Vagina (tissue), 2 donors: Measurements from ENCODE around the gene VPS26C. TPM values are rescaled to one million over a fixed set of nuclear protein-coding genes. Genes with fewer than 3 reads are reported as not detected.

Experiments
- DNase-seq, 2 donors: peaks; one replicate each; pipeline ENCODE4 v3.0.0-alpha.2; 2017; ENCODE audit errors: extremely low spot score in 2 of 2
- H3K27ac ChIP-seq: fragments of 200-600 bp; sonication (generic); one replicate; pipeline ENCODE4 v1.5.1; 2019
- H3K27me3 ChIP-seq: fragments of 200-600 bp; sonication (generic); one replicate; pipeline ENCODE4 v1.5.1; 2019
- H3K36me3 ChIP-seq, 2 donors: fragments of 200-600 bp; sonication (generic); one replicate each; pipeline ENCODE4 v1.5.1; 2017 to 2019
- H3K4me1 ChIP-seq: fragments of 200-600 bp; sonication (generic); one replicate; pipeline ENCODE4 v1.5.1; 2019
- H3K4me3 ChIP-seq, 2 donors: fragments of 200-600 bp; sonication (generic); 1 replicate in 1 of 2; 2 replicates in 1 of 2; pipeline ENCODE4 v1.5.1; 2016 to 2019
- H3K9me3 ChIP-seq: fragments of 200-600 bp; sonication (generic); one replicate; pipeline ENCODE4 v1.5.1; 2019
- CTCF ChIP-seq, 3 experiments: fragments of 450-650 bp in 2 of 3; fragments of 200-600 bp in 1 of 3; sonication (generic) in 1 of 3; IDR thresholded peaks; one replicate each; pipeline ENCODE4 v1.5.1; 2017 to 2019; ENCODE audit warnings: antibody characterized with exemption in 3 of 3, mild to moderate bottlenecking in 2 of 3, moderate library complexity in 2 of 3
- POLR2A ChIP-seq, 2 donors: fragments of 450-650 bp; IDR thresholded peaks; one replicate each; pipeline ENCODE4 v1.6.1; 2017; ENCODE audit warnings: antibody characterized with exemption in 2 of 2, mild to moderate bottlenecking in 2 of 2, moderate library complexity in 2 of 2
- POLR2AphosphoS5 ChIP-seq, 2 donors: sonication (generic); formaldehyde crosslinking; IDR thresholded peaks; one replicate each; pipeline ENCODE4 v1.9.0; 2017; ENCODE audit warnings: antibody characterized with exemption in 2 of 2, mild to moderate bottlenecking in 2 of 2, low read depth in 1 of 2; ENCODE audit not compliant: insufficient read depth in 1 of 2
- intact Hi-C: fragments of 100-400 bp; cut with DNase I; formaldehyde crosslinking; loops from one replicate; pipeline ENCODE4 v1.15.1; 2023
- total RNA-seq: library from RNA; depleted of rRNA; stranded (reverse); fragments of >200 nt; gene quantifications from one replicate; pipeline ENCODE4 v1.2.3, GENCODE V29; 2016

Gene VPS26C
- total RNA-seq, 1 donor from 2014 or later = 49.6 TPM

DNA sequence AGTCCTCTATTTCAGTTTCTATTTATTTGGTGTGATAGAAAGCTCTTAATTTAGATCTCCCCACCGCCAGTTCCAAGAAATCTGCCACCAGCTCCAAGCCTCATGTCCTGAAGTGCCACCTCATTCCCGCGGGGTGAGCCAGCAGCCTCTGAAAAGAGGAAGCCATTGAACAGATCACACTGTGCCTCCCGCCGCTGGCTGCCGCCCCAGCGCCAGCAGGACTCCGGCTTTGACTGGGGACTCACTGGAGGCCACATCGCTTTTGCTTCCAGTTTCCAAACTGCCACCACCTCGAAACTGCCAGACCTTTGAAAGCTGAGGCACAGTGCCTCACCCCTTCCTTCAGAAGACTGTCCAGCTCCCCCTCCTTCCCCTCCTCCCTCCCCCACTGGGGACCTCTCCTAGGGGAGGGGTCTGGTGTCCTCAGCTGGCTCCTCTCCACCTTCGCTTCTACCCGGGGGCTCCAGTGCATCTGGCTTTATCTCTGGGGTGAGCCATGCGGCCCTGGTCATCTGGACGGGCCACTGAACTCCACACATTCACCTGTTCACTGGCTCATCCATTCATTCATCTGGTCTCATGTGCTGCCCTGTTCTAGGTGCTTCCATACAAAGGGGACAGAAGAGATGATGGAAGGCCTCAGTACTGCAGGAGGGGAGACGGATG is 58.9 kb downstream of the VPS26C start:
- H3K4me1 ChIP-seq = peaks cover 9% of the 10 kb centered on the region
- DNase-seq = peak in 1 of 2 donors; percentile 62

DNA sequence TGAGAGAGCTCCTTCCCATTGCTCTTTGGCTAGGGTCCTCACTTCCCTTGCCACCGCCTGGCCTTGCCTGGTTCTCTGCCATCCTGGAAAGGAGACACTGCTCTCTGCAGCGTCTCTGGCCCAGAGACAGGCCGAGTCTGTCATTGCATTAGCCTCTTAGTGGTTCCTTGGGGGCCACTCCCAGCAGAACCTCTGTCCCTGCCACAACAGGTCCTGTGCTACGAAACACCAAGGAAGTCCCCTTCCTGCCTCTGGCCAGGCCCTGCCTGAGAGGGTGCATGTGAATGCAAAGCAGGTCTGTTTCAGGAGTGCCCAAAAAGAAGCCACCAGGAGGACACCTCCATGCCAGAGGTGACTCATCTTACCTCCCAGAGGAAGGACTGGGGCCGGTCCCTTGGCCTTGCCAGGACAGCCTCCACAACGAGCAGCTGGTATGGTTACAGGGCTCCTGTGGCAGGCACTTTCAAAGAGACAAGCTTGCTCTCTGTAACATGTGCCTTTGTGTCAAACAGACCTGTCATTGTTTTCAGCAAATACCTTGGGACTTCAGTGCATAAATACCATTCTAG is 59.6 kb downstream of the VPS26C start:
- intact Hi-C loops = no loop called here
- H3K4me3 ChIP-seq = no peak overlapping the region
- no peaks in the 10 kb centered on the region for H3K9me3 ChIP-seq

More for the DNA sequence above, 58.9 kb downstream of the VPS26C start:
- intact Hi-C loops = no loop called here
- Histone ChIP-seq H3K36me3 (peaks cover 0 to under 1% of the 10 kb centered on the region in 2 donors), H3K9me3 (no peaks in the 10 kb centered on the region), H3K27me3 (no peaks in the 10 kb centered on the region), H3K4me3 (no peak overlapping the region), H3K27ac (no peak overlapping the region)
- TF ChIP-seq POLR2A (IDR thresholded peaks at IDR 0.05) = no peak
- no peak for TF ChIP-seq POLR2AphosphoS5 (IDR thresholded peaks at IDR 0.05; ENCODE audit: insufficient read depth in 1 of 2, low read depth in 1 of 2)
- no peak for TF ChIP-seq CTCF (IDR thresholded peaks at IDR 0.05)

DNA sequence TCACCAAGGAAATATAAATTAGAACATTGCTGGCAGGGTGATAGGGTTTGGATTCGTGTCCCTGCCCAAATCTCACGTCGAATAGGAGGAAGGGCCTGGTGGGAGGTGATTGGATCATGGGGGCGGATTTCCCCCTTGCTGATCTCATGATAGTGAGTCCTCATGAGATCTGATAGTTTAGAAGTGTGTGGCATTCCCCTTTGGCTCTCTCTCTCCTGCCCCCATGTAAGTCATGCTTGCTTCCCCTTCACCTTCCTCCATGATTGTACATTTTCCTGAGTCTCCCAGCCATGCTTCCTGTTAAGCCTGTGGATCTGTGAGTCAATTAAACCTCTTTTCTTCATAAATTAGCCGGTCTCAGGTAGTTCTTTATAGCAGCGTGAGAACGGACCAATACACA is 60.6 kb downstream of the VPS26C start:
- no peaks in the 10 kb centered on the region for H3K9me3 ChIP-seq
- intact Hi-C loops = no loop called here
- TF ChIP-seq POLR2A (IDR thresholded peaks at IDR 0.05) (no peak), POLR2AphosphoS5 (IDR thresholded peaks at IDR 0.05; ENCODE audit: insufficient read depth in 1 of 2, low read depth in 1 of 2) (no peak), CTCF (IDR thresholded peaks at IDR 0.05) (no peak)
- no peaks in the 10 kb centered on the region for H3K27me3 ChIP-seq
- no peak overlapping the region for H3K4me3 ChIP-seq
- peaks cover 0 to 17% of the 10 kb centered on the region in 2 donors for H3K36me3 ChIP-seq
- peak in 1 of 2 donors; percentile 54 for DNase-seq
- peaks cover 9% of the 10 kb centered on the region for H3K4me1 ChIP-seq
- H3K27ac ChIP-seq = no peak overlapping the region

More for the DNA sequence above, 59.6 kb downstream of the VPS26C start:
- no peak for TF ChIP-seq POLR2AphosphoS5 (IDR thresholded peaks at IDR 0.05; ENCODE audit: insufficient read depth in 1 of 2, low read depth in 1 of 2)
- TF ChIP-seq CTCF (IDR thresholded peaks at IDR 0.05) = no peak
- no peak for TF ChIP-seq POLR2A (IDR thresholded peaks at IDR 0.05)
- Histone ChIP-seq H3K27me3 (no peaks in the 10 kb centered on the region), H3K27ac (no peak overlapping the region), H3K4me1 (peaks cover 9% of the 10 kb centered on the region), H3K36me3 (peaks cover 0 to 7% of the 10 kb centered on the region in 2 donors)
- peak in 1 of 2 donors; percentile 85 for DNase-seq

- no peaks in the 10 kb centered on the region for H3K9me3 ChIP-seq
- intact Hi-C loops = no loop called here
- peak in 1 of 2 donors; percentile 58 for DNase-seq
- H3K4me1 ChIP-seq = peaks cover 9% of the 10 kb centered on the region
- H3K27me3 ChIP-seq = no peaks in the 10 kb centered on the region
- TF ChIP-seq POLR2AphosphoS5 (IDR thresholded peaks at IDR 0.05; ENCODE audit: insufficient read depth in 1 of 2, low read depth in 1 of 2) (no peak), CTCF (IDR thresholded peaks at IDR 0.05) (no peak), POLR2A (IDR thresholded peaks at IDR 0.05) (no peak)
- no peak overlapping the region for H3K4me3 ChIP-seq
- H3K27ac ChIP-seq = no peak overlapping the region
- peaks cover 0 to 30% of the 10 kb centered on the region in 2 donors for H3K36me3 ChIP-seq
These were observed 62.6 kb downstream of the VPS26C start for GRCh38 chr21:37204580-37204979.
